T-helper 22 cell (primary cell): ENCODE measurements around the gene SIRT7.

ENCODE experiments used
- DNase-seq: peaks from one replicate; pipeline ENCODE4 v3.0.0-alpha.2; 2020; ENCODE audit warnings: low read depth

Gene SIRT7, protein sequence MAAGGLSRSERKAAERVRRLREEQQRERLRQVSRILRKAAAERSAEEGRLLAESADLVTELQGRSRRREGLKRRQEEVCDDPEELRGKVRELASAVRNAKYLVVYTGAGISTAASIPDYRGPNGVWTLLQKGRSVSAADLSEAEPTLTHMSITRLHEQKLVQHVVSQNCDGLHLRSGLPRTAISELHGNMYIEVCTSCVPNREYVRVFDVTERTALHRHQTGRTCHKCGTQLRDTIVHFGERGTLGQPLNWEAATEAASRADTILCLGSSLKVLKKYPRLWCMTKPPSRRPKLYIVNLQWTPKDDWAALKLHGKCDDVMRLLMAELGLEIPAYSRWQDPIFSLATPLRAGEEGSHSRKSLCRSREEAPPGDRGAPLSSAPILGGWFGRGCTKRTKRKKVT

GRCh38 chr17:81917565-81918332 is at the start of gene SIRT7:
Gene SIRT7 (minus strand): TSS chr17:81918176. CDS start chr17:81918131, 45 bp downstream.
- DNase-seq, result peak; percentile 72

GRCh38 chr17:81967244-81967532 is 49.2 kb upstream of the SIRT7 start:
- DNase-seq, result no peak

DNA sequence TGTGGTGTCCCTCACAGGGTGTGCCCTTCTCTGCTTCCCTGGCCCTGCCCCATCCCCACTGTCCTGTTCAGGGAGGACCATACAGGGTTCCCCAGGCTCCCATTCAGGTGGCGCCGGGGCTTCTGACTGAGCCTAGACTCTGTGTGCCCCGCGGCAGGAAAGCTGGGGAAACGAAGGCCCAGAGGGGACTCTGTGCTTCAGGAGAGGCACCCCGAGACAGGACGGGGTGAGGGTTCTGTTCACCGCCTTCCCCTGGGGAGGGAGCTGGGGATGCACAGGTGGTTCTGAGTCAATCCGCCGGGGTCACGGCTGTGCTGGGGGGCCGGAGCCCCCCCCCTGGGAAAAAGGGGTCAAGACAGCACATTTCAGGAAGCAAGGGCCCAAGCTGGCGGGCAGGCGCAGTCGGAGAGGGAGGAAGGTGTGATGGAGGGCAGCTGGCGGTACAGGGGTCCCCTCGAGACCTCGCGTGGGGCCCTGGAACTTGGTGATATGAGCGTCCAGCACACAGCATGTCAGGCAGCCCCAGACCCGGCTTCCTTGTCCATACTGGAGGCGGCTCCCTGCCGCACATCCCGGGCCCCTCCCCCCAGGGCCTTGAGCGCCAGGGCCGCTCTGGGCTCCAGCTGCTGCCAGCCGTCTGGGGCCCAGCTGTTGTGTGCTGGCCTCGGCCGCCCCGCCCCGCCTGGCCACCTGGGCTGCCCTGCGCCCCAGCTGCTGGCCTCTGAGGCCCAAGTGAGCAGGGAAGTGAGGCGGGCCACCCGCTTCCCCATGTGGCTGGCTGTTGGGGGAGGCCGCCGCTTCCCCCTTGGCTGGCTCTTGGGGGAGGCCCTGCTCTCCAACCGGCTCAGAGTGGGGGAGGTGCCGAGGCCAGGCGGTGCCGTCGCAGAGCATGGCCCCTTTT is 48.6 kb upstream of the SIRT7 start:
- DNase-seq, result no peak

- DNase-seq, result no peak
These were observed 46.3 kb upstream of the SIRT7 start for GRCh38 chr17:81964081-81964849.

GRCh38 chr17:81962499-81963441 is 44.8 kb upstream of the SIRT7 start:
- no peak for DNase-seq

GRCh38 chr17:81961521-81962498 is 43.8 kb upstream of the SIRT7 start:
- no peak for DNase-seq

GRCh38 chr17:81961087-81961511 is 43.1 kb upstream of the SIRT7 start, which contains the start of gene NOTUM:
Gene NOTUM (minus strand): TSS chr17:81961187. CDS start chr17:81960909, 278 bp downstream.
- DNase-seq, result no peak

DNA sequence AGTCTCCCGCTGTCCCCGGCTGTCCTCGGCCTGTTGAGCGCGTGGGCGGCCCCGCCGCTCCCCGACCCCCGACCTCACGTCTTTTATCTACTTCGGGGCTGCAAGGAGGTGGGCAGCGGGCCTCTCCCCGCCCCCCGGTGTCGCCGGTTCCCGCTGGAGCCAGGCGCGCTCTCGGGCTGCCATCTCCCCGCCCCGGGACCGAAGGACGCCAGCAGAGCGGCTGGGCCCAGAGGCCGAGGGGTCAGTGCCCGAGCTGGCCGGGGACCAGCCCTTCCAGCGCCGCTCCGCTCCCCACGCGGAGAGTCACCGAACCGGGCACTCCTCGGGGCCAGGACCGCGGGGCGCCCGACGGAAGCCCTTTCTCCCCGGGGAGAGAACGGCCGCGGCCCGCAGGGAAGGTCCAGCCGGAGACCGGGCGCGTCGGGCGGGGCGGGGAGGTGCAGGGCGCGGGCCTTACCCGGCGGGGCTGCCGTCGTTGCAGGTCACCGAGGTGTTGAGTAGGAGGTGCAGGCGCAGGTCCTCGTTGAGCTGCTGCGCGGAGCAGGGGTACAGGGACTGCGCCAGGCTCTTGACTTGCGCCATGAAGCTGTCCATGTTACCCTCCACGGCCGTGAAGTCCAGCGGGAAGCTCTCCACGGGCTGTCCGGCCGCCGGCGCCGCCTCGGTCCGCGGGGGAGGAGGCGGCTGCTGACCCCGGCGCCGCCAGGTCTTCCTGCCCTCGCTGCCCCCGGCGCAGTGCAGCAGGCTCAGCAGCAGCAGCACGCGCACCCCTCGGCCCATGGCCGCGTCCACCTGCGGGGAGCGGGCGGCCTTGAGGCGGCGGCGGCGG is 42.4 kb upstream of the SIRT7 start:
- no peak for DNase-seq

DNA sequence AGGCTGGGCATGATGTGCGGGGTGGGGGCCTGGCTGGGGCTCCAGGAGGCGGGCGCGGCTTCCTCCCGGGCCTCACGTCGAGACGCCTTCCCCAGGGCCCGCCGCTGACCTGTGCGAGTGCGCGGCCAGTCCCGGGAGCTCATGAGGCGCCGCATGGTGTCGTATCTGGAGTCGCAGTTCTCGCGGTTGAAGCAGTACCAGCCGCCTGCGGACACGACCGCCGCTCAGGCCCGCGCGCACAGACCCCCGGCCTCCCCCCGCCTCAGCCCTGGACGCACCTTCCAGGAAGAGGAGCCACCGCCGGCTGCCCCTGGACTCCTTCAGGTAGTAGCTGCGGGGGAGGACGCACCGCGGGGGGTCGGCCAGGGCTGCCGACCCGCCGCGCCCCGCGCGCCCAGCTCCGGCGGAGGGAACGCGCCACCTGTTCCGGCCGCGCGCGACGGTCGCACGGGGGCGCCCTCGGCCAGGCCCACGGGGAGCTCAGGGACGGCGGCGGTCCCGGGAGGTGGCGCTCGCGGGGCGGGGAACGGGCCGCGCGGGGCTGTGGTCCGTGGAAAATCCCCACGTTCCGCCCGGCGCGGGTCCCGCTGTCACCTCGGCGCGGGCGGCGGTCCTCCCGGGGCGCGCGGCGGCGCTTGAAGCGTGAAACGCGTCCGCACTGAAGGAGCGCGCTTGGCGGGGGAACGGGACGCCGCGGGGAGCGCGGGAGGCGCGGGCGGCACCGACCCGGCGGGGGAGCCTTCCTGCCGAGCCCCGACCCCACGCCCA is 41.6 kb upstream of the SIRT7 start:
- DNase-seq, result peak; percentile 70

GRCh38 chr17:81958633-81959342 is 40.8 kb upstream of the SIRT7 start:
- no peak for DNase-seq

GRCh38 chr17:81957691-81958432 is 39.9 kb upstream of the SIRT7 start:
- no peak for DNase-seq

GRCh38 chr17:81956607-81957589 is 38.9 kb upstream of the SIRT7 start:
- DNase-seq, result no peak

- DNase-seq, result no peak
These were observed 38.0 kb upstream of the SIRT7 start for GRCh38 chr17:81955756-81956544.
